T1000 (cell line): ENCODE data around the gene SLIT1.

ENCODE experiments used
- DNase-seq: peaks from one replicate; lab custom pipeline; 2025; ENCODE audit warnings: mixed read lengths; lab: John Stamatoyannopoulos, UW

Gene SLIT1

DNA sequence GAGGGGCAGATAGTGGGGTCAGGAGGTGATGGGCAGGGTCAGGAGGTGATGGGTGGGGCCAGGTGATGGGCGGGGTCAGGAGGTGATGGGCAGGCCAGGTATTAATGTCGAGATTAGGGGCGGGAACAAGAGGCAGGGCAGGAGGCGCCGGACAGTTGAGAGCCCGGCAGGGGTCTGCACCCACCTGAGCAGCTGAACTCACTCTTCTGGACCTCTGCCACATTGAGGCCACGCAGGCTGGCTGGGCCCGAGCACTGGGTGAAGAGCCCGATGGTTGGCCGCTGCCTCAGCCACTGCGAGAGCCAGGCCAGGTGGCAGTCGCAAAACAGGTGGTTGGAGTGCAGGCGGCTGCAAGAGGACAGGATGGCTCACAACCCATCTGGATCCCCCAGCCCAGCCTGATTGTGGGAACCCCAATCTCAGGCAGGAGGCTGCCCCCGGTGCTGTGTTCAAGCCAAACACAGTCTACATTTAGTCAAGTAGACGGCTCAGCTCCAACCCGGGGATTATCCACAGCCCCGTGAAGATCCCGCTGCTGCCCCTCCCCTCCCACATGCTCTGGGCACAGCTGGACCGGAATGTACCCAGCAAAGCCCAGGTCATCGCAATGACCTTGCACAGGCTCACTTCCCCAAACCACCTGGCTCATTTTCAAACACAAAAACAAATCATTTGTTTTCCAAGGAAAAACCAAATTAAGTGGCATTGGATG is 122.3 kb downstream of the SLIT1 start:
- no peak for DNase-seq

- DNase-seq: no peak
Measured at GRCh38 chr10:97062456-97062855, 123.3 kb downstream of the SLIT1 start.

DNA sequence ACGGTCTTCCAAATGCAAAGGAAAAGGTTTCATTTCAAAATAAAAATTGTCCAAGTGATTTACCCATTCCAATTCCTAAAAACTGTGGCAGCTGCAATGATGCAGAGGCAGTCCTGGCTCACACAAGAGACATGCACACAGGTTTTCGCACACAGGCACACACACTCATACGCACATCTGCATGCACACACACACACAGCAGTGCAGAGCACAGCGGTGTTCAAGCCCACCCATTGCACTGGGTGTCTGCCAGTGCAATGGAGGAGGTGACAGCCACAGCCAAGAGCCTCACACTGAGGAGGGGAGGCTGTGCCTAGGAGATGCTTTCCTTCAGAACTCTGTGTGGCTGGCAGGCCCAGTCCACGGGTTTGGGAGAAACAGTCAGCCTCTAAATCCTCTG is 123.7 kb downstream of the SLIT1 start:
- no peak for DNase-seq

- DNase-seq: no peak
Measured at GRCh38 chr10:97061423-97061822, 124.3 kb downstream of the SLIT1 start.

- no peak for DNase-seq
Measured at GRCh38 chr10:97060441-97061084, 125.2 kb downstream of the SLIT1 start.

- DNase-seq: no peak
Measured at GRCh38 chr10:97059872-97060205, 125.9 kb downstream of the SLIT1 start.

GRCh38 chr10:97059006-97059871 is 126.5 kb downstream of the SLIT1 start:
- no peak for DNase-seq

GRCh38 chr10:97058521-97058920 is 127.2 kb downstream of the SLIT1 start:
- DNase-seq: no peak

GRCh38 chr10:97057491-97058235 is 128.1 kb downstream of the SLIT1 start:
- DNase-seq: no peak

DNA sequence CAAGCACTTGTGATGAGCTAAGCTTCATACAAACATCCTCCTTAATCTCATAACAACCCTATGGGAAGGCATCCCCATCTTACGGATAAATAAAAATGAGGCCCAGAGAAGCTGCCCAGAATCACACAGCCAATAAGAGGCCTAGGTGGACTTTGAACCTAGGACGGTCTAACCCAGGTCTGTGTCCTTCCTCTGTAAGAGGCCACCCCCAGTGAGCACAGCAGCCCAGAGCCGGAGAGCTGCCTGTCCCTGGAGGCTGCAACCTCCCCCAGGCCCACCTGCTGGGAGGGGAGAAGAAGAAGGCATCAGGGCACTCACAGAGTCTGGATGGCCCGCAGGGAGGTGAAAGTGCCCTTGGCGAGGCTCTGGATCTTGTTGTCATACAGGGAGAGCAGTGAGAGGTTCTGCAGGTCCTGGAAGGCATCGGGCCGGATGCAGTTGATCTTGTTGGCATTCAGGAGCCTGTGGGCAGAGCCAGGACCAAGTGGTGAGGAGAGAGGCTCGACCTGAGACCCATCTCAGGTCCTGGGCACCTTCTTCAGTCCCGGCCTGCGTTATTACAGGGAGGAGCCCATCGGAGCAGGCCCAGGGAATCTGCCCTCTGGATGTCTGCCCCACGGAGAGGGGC is 129.6 kb downstream of the SLIT1 start:
- no peak for DNase-seq

- no peak for DNase-seq
Measured at GRCh38 chr10:97053276-97053675, 132.5 kb downstream of the SLIT1 start.

GRCh38 chr10:97050956-97051496 is 134.7 kb downstream of the SLIT1 start:
- no peak for DNase-seq

DNA sequence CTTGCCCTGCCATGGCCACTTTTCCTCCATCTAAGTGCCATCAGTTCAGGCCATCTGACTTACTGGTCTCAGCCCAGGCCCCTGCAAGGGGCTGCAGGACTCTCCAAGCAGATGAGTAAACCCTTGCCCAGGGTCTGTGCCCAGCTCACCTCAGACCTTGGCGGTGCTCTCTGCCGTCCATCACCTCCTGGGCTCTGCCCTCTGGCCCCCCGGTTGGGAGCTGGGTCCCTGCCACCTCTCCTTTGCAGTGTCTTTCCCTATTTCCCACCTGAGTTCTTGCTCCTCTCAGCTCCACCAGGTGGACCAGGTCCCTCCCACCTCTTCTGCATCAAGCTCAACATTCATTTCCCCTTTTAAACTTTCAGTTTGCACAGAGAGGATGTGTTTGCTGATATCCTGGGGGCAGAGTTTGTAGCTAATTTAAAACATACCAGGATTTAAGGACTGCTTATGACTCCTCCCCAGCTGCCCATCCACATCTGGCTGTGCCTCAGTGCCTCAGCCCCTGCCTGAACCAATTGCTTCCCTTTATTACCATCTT is 135.5 kb downstream of the SLIT1 start:
- no peak for DNase-seq

GRCh38 chr10:97049670-97050069 is 136.1 kb downstream of the SLIT1 start:
- no peak for DNase-seq

- no peak for DNase-seq
Measured at GRCh38 chr10:97048649-97049427, 136.9 kb downstream of the SLIT1 start.

DNA sequence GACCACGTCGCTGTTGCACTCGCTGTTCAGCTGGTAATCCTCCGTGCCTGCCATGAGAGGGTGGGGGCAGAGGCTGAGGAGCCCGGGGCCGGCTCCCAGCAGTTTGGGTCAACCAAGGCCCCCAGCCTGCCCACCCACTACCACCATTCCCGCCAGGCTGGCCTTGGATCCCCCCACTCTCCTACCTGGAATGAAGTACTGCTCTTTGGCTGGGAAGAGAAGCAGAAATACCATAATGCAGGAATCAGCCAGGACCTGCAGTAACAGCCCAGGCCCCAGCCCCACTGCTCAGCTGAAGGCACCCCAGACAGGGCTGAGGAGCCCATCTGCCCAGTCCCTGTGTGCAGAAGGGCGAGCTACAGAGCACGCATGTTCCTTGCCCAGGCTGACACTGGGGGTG is 138.0 kb downstream of the SLIT1 start:
- DNase-seq: no peak

DNA sequence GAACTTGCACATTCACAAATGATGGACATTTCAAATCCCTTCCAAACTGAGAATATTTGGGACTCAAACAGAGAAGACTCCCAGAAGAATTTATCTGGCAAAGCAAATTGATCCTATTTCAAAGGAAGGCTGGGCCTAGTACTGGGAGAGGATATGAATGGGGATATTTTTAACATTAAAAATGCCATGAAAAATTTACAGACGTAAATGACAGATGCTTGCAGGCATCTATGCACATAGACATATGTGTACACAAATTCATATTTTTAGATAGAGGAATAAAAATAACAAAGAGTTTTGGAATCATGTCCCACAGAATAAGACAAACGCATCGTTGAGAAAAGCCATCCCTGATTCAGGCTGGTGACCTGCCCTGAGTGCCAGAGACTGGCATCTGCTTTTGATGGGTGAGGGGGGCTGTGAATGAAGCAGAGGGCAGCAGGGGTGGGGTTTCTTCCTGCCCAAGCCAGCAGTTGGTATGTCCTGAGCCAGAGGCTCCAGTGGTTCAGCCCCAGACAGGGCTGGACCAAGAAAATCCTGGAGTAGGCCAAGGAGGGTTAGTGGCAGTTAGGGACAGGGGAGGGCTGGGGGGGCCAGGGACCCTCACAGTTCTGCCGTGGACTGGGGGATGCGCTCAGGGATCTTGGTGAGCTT is 138.5 kb downstream of the SLIT1 start:
- DNase-seq: no peak

GRCh38 chr10:97046456-97047082 is 139.2 kb downstream of the SLIT1 start:
- DNase-seq: no peak

- DNase-seq: no peak
Measured at GRCh38 chr10:97043563-97043855, 142.2 kb downstream of the SLIT1 start.
